Measurements from ENCODE around the gene PLGRKT.

The PLGRKT gene

GRCh38 chr9:5310851-5311250, 126.9 kb downstream of the PLGRKT start:
- DNase-seq (ENCODE audit: low read depth in 3 of 3), result no peak

All from stimulated activated CD4-positive, alpha-beta T cell treated with anti-CD3 and anti-CD28 coated beads, TNF-alpha, amount 100 ng/mL, for 4 hours (primary cell).